ENCODE data around the gene ATP6AP1.
A peak's percentile ranks its signal among the peaks of the same experiment; 100 is the strongest.
"Not testable (repeated sequence)": the region's sequence is repeated elsewhere in the genome, so short reads cannot be mapped to it uniquely, and the experiment has no call there.

ATP6AP1 gene

DNA sequence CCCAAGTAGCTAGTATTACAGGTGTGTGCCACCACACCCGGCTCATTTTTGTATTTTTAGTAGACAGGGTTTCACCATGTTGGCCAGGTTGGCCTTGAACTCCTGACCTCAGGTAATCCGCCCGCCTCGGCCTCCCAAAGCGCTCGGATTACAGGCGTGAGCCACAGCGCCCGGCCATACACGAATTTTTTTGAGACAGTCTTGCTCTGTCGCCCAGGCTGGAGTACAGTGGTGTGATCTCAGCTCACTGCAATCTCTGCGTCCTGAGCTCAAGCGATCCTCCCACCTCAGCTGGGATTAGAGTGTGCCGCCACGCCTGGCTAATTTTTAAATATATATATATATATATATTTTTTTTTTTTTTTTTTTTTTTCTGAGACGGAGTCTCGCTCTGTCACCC lies 32.1 kb upstream of the ATP6AP1 start:
- H3K9me3 Mint-ChIP-seq; DNase-seq; H3K27me3 Mint-ChIP-seq; H3K27ac Mint-ChIP-seq; H3K4me1 Mint-ChIP-seq (ENCODE audit: low read depth): not testable (repeated sequence)
- peak overlapping the region; percentile 89 for H3K4me3 Mint-ChIP-seq
- H3K36me3 Mint-ChIP-seq (ENCODE audit: low read depth) = peaks cover 39% of the 10 kb centered on the region

- peak; percentile 84 for DNase-seq
- Mint-ChIP-seq H3K4me3 (peak overlapping the region; percentile 89), H3K27ac (peak overlapping the region; percentile 99), H3K27me3 (peaks cover 10% of the 10 kb centered on the region), H3K36me3 (ENCODE audit: low read depth) (peaks cover 45% of the 10 kb centered on the region), H3K9me3 (no peaks in the 10 kb centered on the region), H3K4me1 (ENCODE audit: low read depth) (peaks cover 8% of the 10 kb centered on the region)
These were observed 31.2 kb upstream of the ATP6AP1 start for GRCh38 chrX:154396973-154397887.

DNA sequence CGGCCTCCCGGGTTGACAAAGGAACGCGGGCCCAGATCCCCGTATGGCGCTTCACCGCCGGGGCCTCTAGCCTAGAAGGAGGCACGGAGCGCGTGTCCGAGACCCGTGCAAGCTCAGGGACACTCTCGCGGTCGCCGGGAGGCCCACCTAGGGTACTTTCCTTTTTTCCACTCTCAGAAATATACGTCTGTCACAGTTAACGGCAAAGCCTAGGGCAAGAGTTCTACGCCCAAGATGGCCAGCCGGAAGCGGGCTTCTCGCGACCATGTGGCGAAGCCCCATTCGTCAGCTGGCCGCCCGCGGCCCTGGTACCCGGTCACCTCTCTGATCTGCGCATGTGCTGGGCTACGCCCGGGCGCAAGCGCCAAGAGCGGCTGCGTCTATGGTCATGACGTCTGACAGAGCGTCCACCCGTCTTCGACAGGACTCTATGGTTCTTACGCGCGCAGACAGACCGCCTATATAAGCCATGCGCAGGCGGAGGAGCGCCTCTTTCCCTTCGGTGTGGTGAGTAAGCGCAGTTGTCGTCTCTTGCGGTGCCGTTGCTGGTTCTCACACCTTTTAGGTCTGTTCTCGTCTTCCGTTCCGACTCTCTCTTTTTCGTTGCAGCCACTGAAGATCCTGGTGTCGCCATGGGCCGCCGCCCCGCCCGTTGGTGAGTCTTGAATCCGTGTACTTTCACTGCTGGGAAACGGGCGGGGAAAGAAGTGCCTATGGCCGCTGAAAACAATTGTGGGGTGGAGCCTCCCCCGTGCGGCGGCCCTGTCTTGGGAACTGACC lies 30.4 kb upstream of the ATP6AP1 start, which contains the start of gene RPL10:
TSS of gene RPL10 (plus strand) at position 490 of the 780 bp plus-strand sequence. CDS start at position 633, 143 bp downstream.
- Mint-ChIP-seq H3K27ac (peak within 1 kb of the TSS; percentile 99), H3K27me3 (peaks cover 10% of the 10 kb centered on the region), H3K36me3 (ENCODE audit: low read depth) (peaks cover 47% of the 10 kb centered on the region), H3K4me1 (ENCODE audit: low read depth) (peaks cover 8% of the 10 kb centered on the region), H3K4me3 (peak within 1 kb of the TSS; percentile 89), H3K9me3 (no peaks in the 10 kb centered on the region)
- peak; percentile 89 for DNase-seq

GRCh38 chrX:154398668-154399526 lies 29.6 kb upstream of the ATP6AP1 start:
- H3K9me3 Mint-ChIP-seq = no peaks in the 10 kb centered on the region
- peak overlapping the region; percentile 89 for H3K4me3 Mint-ChIP-seq
- H3K36me3 Mint-ChIP-seq (ENCODE audit: low read depth) = peaks cover 47% of the 10 kb centered on the region
- DNase-seq = peak; percentile 84
- H3K27ac Mint-ChIP-seq = peak overlapping the region; percentile 99
- H3K27me3 Mint-ChIP-seq = peaks cover 10% of the 10 kb centered on the region
- H3K4me1 Mint-ChIP-seq (ENCODE audit: low read depth) = peaks cover 8% of the 10 kb centered on the region

DNA sequence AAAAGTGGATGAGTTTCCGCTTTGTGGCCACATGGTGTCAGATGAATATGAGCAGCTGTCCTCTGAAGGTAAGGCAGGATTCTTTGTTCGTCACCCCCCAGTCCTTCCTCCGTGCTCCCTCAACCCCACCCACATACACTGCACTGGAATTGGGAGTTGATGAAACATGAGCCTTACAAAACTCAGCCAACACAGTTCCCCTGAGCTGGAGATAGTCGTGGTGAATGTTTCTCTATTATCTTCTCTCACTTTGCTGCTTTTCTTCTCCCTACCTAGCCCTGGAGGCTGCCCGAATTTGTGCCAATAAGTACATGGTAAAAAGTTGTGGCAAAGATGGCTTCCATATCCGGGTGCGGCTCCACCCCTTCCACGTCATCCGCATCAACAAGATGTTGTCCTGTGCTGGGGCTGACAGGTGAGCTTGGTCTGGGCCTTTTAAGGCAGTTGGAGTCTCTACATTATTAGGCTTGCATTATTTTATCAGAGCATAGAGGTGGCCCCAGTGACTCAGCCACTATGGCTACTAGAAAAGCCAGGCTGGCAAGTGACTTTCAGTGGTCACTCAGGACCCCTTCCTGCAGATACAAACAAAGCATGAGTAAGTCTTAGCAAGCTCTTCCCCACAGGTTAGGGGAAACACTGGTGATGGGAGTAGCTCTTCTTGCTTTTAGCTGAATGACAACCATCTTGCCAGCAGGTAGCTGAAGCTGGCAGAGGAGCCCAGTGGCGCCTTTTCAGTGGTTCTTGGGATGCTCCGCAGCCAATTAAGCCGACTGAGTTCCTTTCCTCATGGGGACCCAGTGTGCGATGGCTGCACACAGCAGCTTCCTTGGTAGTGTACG lies 28.7 kb upstream of the ATP6AP1 start:
- Mint-ChIP-seq H3K27me3 (peaks cover 10% of the 10 kb centered on the region), H3K27ac (peak overlapping the region; percentile 99), H3K4me1 (ENCODE audit: low read depth) (peaks cover 8% of the 10 kb centered on the region), H3K9me3 (no peaks in the 10 kb centered on the region), H3K4me3 (peak overlapping the region; percentile 89), H3K36me3 (ENCODE audit: low read depth) (peaks cover 47% of the 10 kb centered on the region)
- peak; percentile 61 for DNase-seq

- not testable (repeated sequence) for H3K27me3 Mint-ChIP-seq; H3K9me3 Mint-ChIP-seq; H3K4me1 Mint-ChIP-seq (ENCODE audit: low read depth)
- peaks cover 47% of the 10 kb centered on the region for H3K36me3 Mint-ChIP-seq (ENCODE audit: low read depth)
- peak overlapping the region; percentile 89 for H3K4me3 Mint-ChIP-seq
- peak overlapping the region; percentile 99 for H3K27ac Mint-ChIP-seq
- DNase-seq = peak; percentile 38
These were observed 28.1 kb upstream of the ATP6AP1 start for GRCh38 chrX:154400369-154400817.

DNA sequence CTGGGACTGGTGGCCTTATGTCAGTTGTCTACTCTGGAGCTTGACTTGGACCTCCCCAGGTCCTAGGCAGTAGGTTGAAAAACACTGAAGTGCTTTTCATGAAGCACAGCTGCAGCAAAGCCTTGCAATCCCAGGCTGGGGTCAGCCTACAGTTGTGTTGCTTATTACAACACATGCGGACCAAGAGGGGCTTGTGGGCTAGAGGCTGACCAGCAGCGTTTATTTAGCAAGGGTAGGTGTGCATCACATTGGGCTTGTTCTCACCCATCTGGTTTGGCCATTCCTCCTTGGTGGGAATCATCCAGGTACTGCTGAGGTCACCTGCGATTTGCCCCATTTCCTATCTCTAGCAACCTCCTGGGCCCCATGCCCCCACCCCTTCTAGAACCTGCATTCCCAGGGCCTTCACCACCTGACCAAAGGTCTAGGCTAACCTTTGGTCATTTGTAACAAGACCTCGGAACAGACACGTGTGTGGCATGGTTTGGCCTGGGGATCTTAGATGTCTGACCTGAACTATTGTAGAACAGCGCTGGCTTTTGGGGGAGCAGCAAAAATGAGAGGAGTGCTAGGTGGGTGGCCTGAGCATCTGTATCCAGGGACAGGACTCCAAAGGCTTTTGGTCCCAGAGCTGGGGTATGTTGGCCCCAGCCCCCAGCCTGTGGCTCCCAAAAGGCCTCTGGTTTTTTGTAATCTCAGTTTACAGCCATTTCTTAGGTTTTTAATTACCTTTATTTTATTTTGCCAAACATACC lies 27.3 kb upstream of the ATP6AP1 start:
- Mint-ChIP-seq H3K27me3 (peaks cover 10% of the 10 kb centered on the region), H3K36me3 (ENCODE audit: low read depth) (peaks cover 47% of the 10 kb centered on the region), H3K4me1 (ENCODE audit: low read depth) (peaks cover 8% of the 10 kb centered on the region)

DNA sequence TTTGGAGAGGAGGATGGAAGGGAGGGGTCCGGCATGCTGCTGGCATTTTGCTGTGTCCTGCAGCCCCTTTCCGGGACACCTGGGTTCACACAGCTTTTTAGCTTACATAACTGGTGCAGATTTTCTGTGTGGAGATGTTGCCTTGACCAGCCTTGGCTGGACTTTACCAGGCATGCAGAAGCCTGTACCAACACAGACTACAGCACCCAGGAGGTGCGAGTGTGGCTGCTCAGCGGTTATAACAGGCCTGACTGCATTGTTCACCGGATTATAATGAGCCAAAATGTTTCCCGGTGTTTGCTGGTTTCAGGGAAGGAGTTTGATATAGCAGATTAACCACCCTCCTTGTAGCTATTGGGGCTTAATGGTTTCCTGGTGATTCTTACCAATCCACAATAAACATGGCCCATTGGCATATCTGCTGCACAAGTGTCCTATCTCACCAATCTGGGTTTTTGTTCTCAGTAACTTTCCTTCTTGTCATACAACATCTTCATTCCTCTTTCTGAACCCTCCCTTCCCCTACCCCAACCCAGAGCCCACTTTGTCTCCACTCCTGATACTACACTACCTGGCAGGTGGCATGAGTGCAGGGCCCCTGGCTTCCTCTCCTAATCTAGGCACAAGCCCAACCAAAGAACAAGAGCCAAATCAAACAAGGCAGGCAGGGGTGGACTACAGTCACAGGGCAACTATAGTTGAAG lies 26.4 kb upstream of the ATP6AP1 start:
- no peaks in the 10 kb centered on the region for H3K9me3 Mint-ChIP-seq
- peaks cover 7% of the 10 kb centered on the region for H3K4me1 Mint-ChIP-seq (ENCODE audit: low read depth)
- H3K27ac Mint-ChIP-seq = peak overlapping the region; percentile 99
- peaks cover 46% of the 10 kb centered on the region for H3K36me3 Mint-ChIP-seq (ENCODE audit: low read depth)
- H3K4me3 Mint-ChIP-seq = peak overlapping the region; percentile 89
- H3K27me3 Mint-ChIP-seq = peaks cover 10% of the 10 kb centered on the region
- peak; percentile 46 for DNase-seq

More for the DNA sequence above, 27.3 kb upstream of the ATP6AP1 start:
- Mint-ChIP-seq H3K27ac (peak overlapping the region; percentile 99), H3K9me3 (no peaks in the 10 kb centered on the region), H3K4me3 (peak overlapping the region; percentile 89)
- peak; percentile 64 for DNase-seq

- peak overlapping the region; percentile 12 for H3K4me3 Mint-ChIP-seq
- H3K36me3 Mint-ChIP-seq (ENCODE audit: low read depth) = peaks cover 44% of the 10 kb centered on the region
- DNase-seq = peak; percentile 37
- H3K27me3 Mint-ChIP-seq = peaks cover 10% of the 10 kb centered on the region
- H3K4me1 Mint-ChIP-seq (ENCODE audit: low read depth) = peaks cover 6% of the 10 kb centered on the region
- H3K27ac Mint-ChIP-seq = peak overlapping the region; percentile 99
- H3K9me3 Mint-ChIP-seq = no peaks in the 10 kb centered on the region
These were observed 25.8 kb upstream of the ATP6AP1 start for GRCh38 chrX:154402622-154403127.

GRCh38 chrX:154403192-154403591 lies 25.3 kb upstream of the ATP6AP1 start:
- no peaks in the 10 kb centered on the region for H3K9me3 Mint-ChIP-seq
- peaks cover 7% of the 10 kb centered on the region for H3K27me3 Mint-ChIP-seq
- peak overlapping the region; percentile 13 for H3K27ac Mint-ChIP-seq
- peaks cover 40% of the 10 kb centered on the region for H3K36me3 Mint-ChIP-seq (ENCODE audit: low read depth)
- H3K4me3 Mint-ChIP-seq = no peak overlapping the region
- no peak for DNase-seq
- H3K4me1 Mint-ChIP-seq (ENCODE audit: low read depth) = peaks cover 6% of the 10 kb centered on the region

- peaks cover 9% of the 10 kb centered on the region for H3K4me1 Mint-ChIP-seq (ENCODE audit: low read depth)
- H3K36me3 Mint-ChIP-seq (ENCODE audit: low read depth) = peaks cover 35% of the 10 kb centered on the region
- H3K9me3 Mint-ChIP-seq = no peaks in the 10 kb centered on the region
- H3K27ac Mint-ChIP-seq = no peak overlapping the region
- no peak for DNase-seq
- no peak overlapping the region for H3K4me3 Mint-ChIP-seq
- peaks cover 10% of the 10 kb centered on the region for H3K27me3 Mint-ChIP-seq
These were observed 24.6 kb upstream of the ATP6AP1 start for GRCh38 chrX:154403858-154404257.

- no peaks in the 10 kb centered on the region for H3K9me3 Mint-ChIP-seq
- H3K4me3 Mint-ChIP-seq = no peak overlapping the region
- H3K27ac Mint-ChIP-seq = no peak overlapping the region
- H3K36me3 Mint-ChIP-seq (ENCODE audit: low read depth) = peaks cover 30% of the 10 kb centered on the region
- peaks cover 11% of the 10 kb centered on the region for H3K27me3 Mint-ChIP-seq
- H3K4me1 Mint-ChIP-seq (ENCODE audit: low read depth) = peaks cover 12% of the 10 kb centered on the region
- no peak for DNase-seq
These were observed 23.8 kb upstream of the ATP6AP1 start for GRCh38 chrX:154404625-154405192.
